Body of pancreas (tissue), 4 donors: ENCODE measurements around the gene RALGPS2. TPM values are rescaled to one million over a fixed set of nuclear protein-coding genes. Genes with fewer than 3 reads are reported as not detected.

Experiments
- ATAC-seq: fragments of 150-250 bp; one replicate; pipeline ENCODE4 v1.9.1; 2016
- DNase-seq, 4 donors: peaks; one replicate each; pipeline ENCODE4 v3.0.0-alpha.2; 2019
- H3K27ac ChIP-seq, 4 donors: fragments of 200-600 bp; sonication (generic); 1 replicate in 3 of 4; 2 replicates in 1 of 4; pipeline versions ENCODE4 v1.5.1 to v1.6.1; 2016 to 2019; ENCODE audit warnings: mild to moderate bottlenecking in 1 of 4, mixed read lengths in 1 of 4, moderate library complexity in 1 of 4
- H3K27me3 ChIP-seq, 2 donors: fragments of 200-600 bp; sonication (generic); one replicate each; pipeline ENCODE4 v1.6.0; 2016; ENCODE audit warnings: mild to moderate bottlenecking in 1 of 2
- H3K36me3 ChIP-seq, 2 donors: fragments of 200-600 bp; sonication (generic); replicated peaks in 1 of 2; 2 replicates each; pipeline ENCODE4 v1.5.1; 2016; ENCODE audit warnings: low read depth in 2 of 2; ENCODE audit not compliant: insufficient read depth in 1 of 2
- H3K4me1 ChIP-seq: fragments of 200-600 bp; sonication (generic); one replicate; pipeline ENCODE4 v1.6.0; 2016
- H3K4me3 ChIP-seq, 2 donors: fragments of 200-600 bp; sonication (generic); 1 replicate in 1 of 2; 2 replicates in 1 of 2; pipeline ENCODE4 v1.5.1; 2016 to 2019
- H3K9me3 ChIP-seq, 3 donors: fragments of 200-600 bp; sonication (generic); 1 replicate in 2 of 3; 2 replicates in 1 of 3; pipeline ENCODE4 v1.5.1; 2016
- CTCF ChIP-seq, 7 experiments: fragments of 450-650 bp in 4 of 7; fragments of 200-600 bp in 3 of 7; sonication (generic) in 3 of 7; IDR thresholded peaks; one replicate each; pipeline ENCODE4 v1.5.1; 2016 to 2019; ENCODE audit warnings: antibody characterized with exemption in 7 of 7
- POLR2A ChIP-seq, 3 donors: fragments of 450-650 bp; IDR thresholded peaks; one replicate each; pipeline ENCODE4 v1.6.1; 2016; ENCODE audit warnings: antibody characterized with exemption in 3 of 3, mild to moderate bottlenecking in 2 of 3
- WGBS, 2 donors: methylation state at CpG; one replicate each; pipeline ENCODE4 v1.1.5; 2017; 5-methylcytosine and 5-hydroxymethylcytosine counted together
- intact Hi-C: fragments of 100-400 bp; cut with DNase I; formaldehyde crosslinking; loops from one replicate; pipeline ENCODE4 v1.15.1; 2023
- total RNA-seq, 2 donors: library from RNA; depleted of rRNA; stranded (reverse); fragments of >200 nt; gene quantifications; one replicate each; pipeline ENCODE4 v1.1.0, GENCODE V29; 2016

The RALGPS2 gene
- total RNA-seq, 2 donors from 2014 or later: 9.1 to 10.9 TPM

- ATAC-seq: no peak
- Histone ChIP-seq H3K27ac (no peak overlapping the region), H3K9me3 (no peaks in the 10 kb centered on the region), H3K4me3 (no peak overlapping the region), H3K36me3 (peaks cover 0 to 2% of the 10 kb centered on the region in 2 donors), H3K4me1 (no peaks in the 10 kb centered on the region), H3K27me3 (no peaks in the 10 kb centered on the region)
- no peak for DNase-seq
- intact Hi-C loops: no loop called here
- 87 to 91% methylated on average over 3 of the region's 3 CpGs for WGBS, 2 donors
- no peak for TF ChIP-seq POLR2A (IDR thresholded peaks at IDR 0.05)
- TF ChIP-seq CTCF (IDR thresholded peaks at IDR 0.05): no peak
Observed at GRCh38 chr1:178808529-178808928, 83.5 kb downstream of the RALGPS2 start.

GRCh38 chr1:178810585-178810984 is 85.5 kb downstream of the RALGPS2 start:
- Histone ChIP-seq H3K27me3 (no peaks in the 10 kb centered on the region), H3K4me3 (no peak overlapping the region), H3K4me1 (no peaks in the 10 kb centered on the region), H3K36me3 (peaks cover 0 to 2% of the 10 kb centered on the region in 2 donors), H3K27ac (no peak overlapping the region), H3K9me3 (no peaks in the 10 kb centered on the region)
- intact Hi-C loops: no loop called here
- no peak for ATAC-seq
- no peak for DNase-seq
- TF ChIP-seq CTCF (IDR thresholded peaks at IDR 0.05) (no peak), POLR2A (IDR thresholded peaks at IDR 0.05) (no peak)

- no peak overlapping the region for H3K4me3 ChIP-seq
- 84 to 95% methylated on average over 2 of the region's 2 CpGs for WGBS, 2 donors
- H3K27me3 ChIP-seq: no peaks in the 10 kb centered on the region
- intact Hi-C loops: no loop called here
- no peaks in the 10 kb centered on the region for H3K9me3 ChIP-seq
- H3K27ac ChIP-seq: no peak overlapping the region
- TF ChIP-seq POLR2A (IDR thresholded peaks at IDR 0.05): no peak
- no peak for TF ChIP-seq CTCF (IDR thresholded peaks at IDR 0.05)
- no peak for ATAC-seq
- DNase-seq: no peak
- no peaks in the 10 kb centered on the region for H3K36me3 ChIP-seq
- H3K4me1 ChIP-seq: no peaks in the 10 kb centered on the region
Observed at GRCh38 chr1:178818416-178818815, 93.4 kb downstream of the RALGPS2 start.

- Histone ChIP-seq H3K27me3 (no peaks in the 10 kb centered on the region), H3K36me3 (no peaks in the 10 kb centered on the region), H3K9me3 (no peaks in the 10 kb centered on the region), H3K4me3 (no peak overlapping the region), H3K27ac (no peak overlapping the region), H3K4me1 (no peaks in the 10 kb centered on the region)
- TF ChIP-seq CTCF (IDR thresholded peaks at IDR 0.05): no peak
- TF ChIP-seq POLR2A (IDR thresholded peaks at IDR 0.05): no peak
- DNase-seq: no peak
- intact Hi-C loops: no loop called here
- 96 to 97% methylated on average over 4 of the region's 4 CpGs for WGBS, 2 donors
- no peak for ATAC-seq
Observed at GRCh38 chr1:178819123-178819522, 94.1 kb downstream of the RALGPS2 start.

- Histone ChIP-seq H3K27me3 (no peaks in the 10 kb centered on the region), H3K4me3 (no peak overlapping the region), H3K4me1 (no peaks in the 10 kb centered on the region), H3K36me3 (no peaks in the 10 kb centered on the region), H3K9me3 (no peaks in the 10 kb centered on the region), H3K27ac (no peak overlapping the region)
- DNase-seq: no peak
- TF ChIP-seq CTCF (IDR thresholded peaks at IDR 0.05) (no peak), POLR2A (IDR thresholded peaks at IDR 0.05) (no peak)
- intact Hi-C loops: no loop called here
- 91 to 95% methylated on average over 1 of the region's 1 CpG for WGBS, 2 donors
- ATAC-seq: no peak
Observed at GRCh38 chr1:178821134-178821866, 96.3 kb downstream of the RALGPS2 start.
